ENCODE data around the gene ABCG5. TPM values are rescaled to one million over a fixed set of nuclear protein-coding genes. Genes with fewer than 3 reads are reported as not detected.

Gene ABCG5
- total RNA-seq, 1 donor = not detected

DNA sequence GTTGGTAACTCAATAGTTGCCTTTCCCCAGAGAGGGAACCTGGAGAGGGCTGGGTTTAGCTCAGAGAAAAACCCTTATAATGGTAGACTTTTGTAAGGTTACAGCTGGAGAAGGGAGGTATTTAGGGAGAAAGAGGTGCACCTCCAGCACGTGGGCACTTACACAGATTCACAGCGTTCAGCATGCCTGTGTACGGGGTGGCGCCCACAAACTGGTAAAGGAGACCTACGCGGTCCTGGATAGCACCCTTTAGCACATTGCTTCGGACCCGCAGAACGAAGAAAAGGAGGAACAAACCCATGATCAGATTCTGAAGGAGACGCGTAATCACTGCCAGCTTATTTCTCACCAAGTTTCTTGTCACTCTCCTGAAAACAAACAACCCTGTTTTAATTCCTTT, 14.9 kb downstream of the ABCG5 start:
- Histone ChIP-seq H3K27ac (ENCODE audit: low read depth, low read length) (no peak overlapping the region), H3K36me3 (ENCODE audit: insufficient read depth, low read length) (no peaks in the 10 kb centered on the region), H3K4me3 (ENCODE audit: insufficient read depth, low read length) (no peak overlapping the region), H3K27me3 (ENCODE audit: insufficient read depth, low read length) (peaks cover 16% of the 10 kb centered on the region), H4K20me1 (ENCODE audit: insufficient read depth, low read length) (no peaks in the 10 kb centered on the region), H3K9me3 (ENCODE audit: low read depth, low read length) (no peaks in the 10 kb centered on the region), H3K4me2 (ENCODE audit: insufficient read depth, low read length) (no peak overlapping the region), H3K4me1 (ENCODE audit: insufficient read depth, low read length) (no peaks in the 10 kb centered on the region), H2AFZ (ENCODE audit: low read length) (no peak overlapping the region), H3K79me2 (ENCODE audit: insufficient read depth, low read length) (no peaks in the 10 kb centered on the region)
- TF ChIP-seq, protein P1, sequence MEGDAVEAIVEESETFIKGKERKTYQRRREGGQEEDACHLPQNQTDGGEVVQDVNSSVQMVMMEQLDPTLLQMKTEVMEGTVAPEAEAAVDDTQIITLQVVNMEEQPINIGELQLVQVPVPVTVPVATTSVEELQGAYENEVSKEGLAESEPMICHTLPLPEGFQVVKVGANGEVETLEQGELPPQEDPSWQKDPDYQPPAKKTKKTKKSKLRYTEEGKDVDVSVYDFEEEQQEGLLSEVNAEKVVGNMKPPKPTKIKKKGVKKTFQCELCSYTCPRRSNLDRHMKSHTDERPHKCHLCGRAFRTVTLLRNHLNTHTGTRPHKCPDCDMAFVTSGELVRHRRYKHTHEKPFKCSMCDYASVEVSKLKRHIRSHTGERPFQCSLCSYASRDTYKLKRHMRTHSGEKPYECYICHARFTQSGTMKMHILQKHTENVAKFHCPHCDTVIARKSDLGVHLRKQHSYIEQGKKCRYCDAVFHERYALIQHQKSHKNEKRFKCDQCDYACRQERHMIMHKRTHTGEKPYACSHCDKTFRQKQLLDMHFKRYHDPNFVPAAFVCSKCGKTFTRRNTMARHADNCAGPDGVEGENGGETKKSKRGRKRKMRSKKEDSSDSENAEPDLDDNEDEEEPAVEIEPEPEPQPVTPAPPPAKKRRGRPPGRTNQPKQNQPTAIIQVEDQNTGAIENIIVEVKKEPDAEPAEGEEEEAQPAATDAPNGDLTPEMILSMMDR (IDR thresholded peaks at IDR 0.05; ENCODE audit: extremely low read depth, low read depth, low read length) = no peak
- no peak for DNase-seq (ENCODE audit: insufficient read length, low spot score, missing footprints)

DNA sequence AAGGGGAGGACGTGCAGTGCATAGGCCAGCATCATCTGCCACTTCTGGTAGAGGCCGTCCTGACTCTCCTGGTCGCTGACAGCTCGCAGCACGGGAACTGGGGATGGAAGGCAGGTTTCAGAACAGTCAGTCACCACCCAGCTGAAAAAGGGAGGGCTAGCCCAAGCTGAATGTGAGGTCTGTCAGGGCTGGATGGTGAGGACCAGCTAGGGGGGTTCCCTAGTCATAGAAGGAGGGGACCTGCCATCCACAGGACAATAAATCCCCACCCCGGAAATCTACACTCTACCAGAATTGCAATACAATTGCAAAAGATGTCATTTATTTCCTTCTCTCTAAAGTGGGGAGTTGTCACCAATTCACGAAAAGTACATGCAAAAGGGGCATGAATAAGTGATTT, 15.8 kb downstream of the ABCG5 start:
- TF ChIP-seq, protein P1 (IDR thresholded peaks at IDR 0.05; ENCODE audit: extremely low read depth, low read depth, low read length) = no peak
- no peaks in the 10 kb centered on the region for H3K9me3 ChIP-seq (ENCODE audit: low read depth, low read length)
- peaks cover 16% of the 10 kb centered on the region for H3K27me3 ChIP-seq (ENCODE audit: insufficient read depth, low read length)
- no peak overlapping the region for H3K4me3 ChIP-seq (ENCODE audit: insufficient read depth, low read length)
- no peak overlapping the region for H2AFZ ChIP-seq (ENCODE audit: low read length)
- H3K4me2 ChIP-seq (ENCODE audit: insufficient read depth, low read length) = no peak overlapping the region
- no peak for DNase-seq (ENCODE audit: insufficient read length, low spot score, missing footprints)
- no peaks in the 10 kb centered on the region for H3K79me2 ChIP-seq (ENCODE audit: insufficient read depth, low read length)
- no peaks in the 10 kb centered on the region for H4K20me1 ChIP-seq (ENCODE audit: insufficient read depth, low read length)
- H3K4me1 ChIP-seq (ENCODE audit: insufficient read depth, low read length) = no peaks in the 10 kb centered on the region
- no peaks in the 10 kb centered on the region for H3K36me3 ChIP-seq (ENCODE audit: insufficient read depth, low read length)
- H3K27ac ChIP-seq (ENCODE audit: low read depth, low read length) = no peak overlapping the region

DNA sequence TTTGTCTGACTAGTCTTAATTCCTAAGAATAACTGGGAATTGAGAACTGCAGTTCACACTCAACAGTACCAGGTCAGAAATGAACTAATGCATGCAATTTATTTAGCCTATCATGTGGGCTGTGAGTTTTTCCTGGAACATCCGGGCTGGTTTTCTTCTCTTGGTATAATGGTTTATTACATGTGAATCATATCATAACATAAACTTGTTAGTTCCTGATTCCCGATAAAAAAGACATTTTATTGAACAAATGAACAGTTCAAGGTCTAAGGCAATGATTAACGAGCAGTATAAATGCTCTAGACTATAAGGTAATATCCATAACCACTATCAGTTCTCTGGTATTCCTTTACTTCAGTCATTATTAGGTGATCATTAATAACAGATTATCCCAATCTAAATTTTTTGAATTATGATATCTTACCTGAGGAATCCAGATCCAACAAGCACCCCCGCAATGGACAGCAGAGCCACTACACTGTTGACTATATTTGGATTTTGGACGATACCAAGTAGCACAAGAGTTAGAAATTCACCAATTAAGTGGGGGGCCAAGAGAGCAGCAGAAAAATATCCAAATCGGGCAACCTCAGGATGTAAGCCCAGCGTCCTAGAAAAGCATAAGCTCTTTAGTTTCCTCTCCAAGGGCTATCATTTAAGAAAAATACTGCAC, 19.0 kb downstream of the ABCG5 start:
- no peak for DNase-seq (ENCODE audit: insufficient read length, low spot score, missing footprints)
- no peaks in the 10 kb centered on the region for H3K79me2 ChIP-seq (ENCODE audit: insufficient read depth, low read length)
- no peak overlapping the region for H3K4me2 ChIP-seq (ENCODE audit: insufficient read depth, low read length)
- H3K27me3 ChIP-seq (ENCODE audit: insufficient read depth, low read length) = peaks cover 16% of the 10 kb centered on the region
- no peaks in the 10 kb centered on the region for H4K20me1 ChIP-seq (ENCODE audit: insufficient read depth, low read length)
- TF ChIP-seq, protein P1 (IDR thresholded peaks at IDR 0.05; ENCODE audit: extremely low read depth, low read depth, low read length) = no peak
- H3K9me3 ChIP-seq (ENCODE audit: low read depth, low read length) = no peaks in the 10 kb centered on the region
- no peaks in the 10 kb centered on the region for H3K4me1 ChIP-seq (ENCODE audit: insufficient read depth, low read length)
- no peak overlapping the region for H3K27ac ChIP-seq (ENCODE audit: low read depth, low read length)
- H3K36me3 ChIP-seq (ENCODE audit: insufficient read depth, low read length) = no peaks in the 10 kb centered on the region
- no peak overlapping the region for H2AFZ ChIP-seq (ENCODE audit: low read length)
- H3K4me3 ChIP-seq (ENCODE audit: insufficient read depth, low read length) = no peak overlapping the region

DNA sequence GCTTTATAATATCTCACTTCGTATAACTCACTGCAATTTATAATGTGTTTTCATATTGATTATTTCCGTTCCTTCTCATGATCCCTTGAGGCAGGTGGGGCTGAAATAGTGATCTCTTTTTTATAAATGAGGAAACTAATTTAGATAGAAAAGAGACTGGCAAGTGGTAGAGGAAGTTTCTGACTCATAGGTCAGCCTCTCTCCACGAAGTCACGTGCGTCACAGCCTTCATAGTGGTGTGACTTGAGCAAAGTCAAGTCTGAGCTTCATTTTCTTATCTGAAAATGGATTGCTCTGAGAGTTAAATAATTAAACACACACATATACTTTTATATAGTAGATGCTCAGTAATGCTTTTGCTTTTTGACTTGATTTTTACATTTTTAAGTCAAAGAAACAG, 19.9 kb downstream of the ABCG5 start:
- no peaks in the 10 kb centered on the region for H3K79me2 ChIP-seq (ENCODE audit: insufficient read depth, low read length)

More for the DNA sequence above, 19.9 kb downstream of the ABCG5 start:
- Histone ChIP-seq H3K27me3 (ENCODE audit: insufficient read depth, low read length) (peaks cover 16% of the 10 kb centered on the region), H3K36me3 (ENCODE audit: insufficient read depth, low read length) (no peaks in the 10 kb centered on the region), H3K4me3 (ENCODE audit: insufficient read depth, low read length) (no peak overlapping the region), H3K27ac (ENCODE audit: low read depth, low read length) (no peak overlapping the region), H3K9me3 (ENCODE audit: low read depth, low read length) (no peaks in the 10 kb centered on the region), H3K4me1 (ENCODE audit: insufficient read depth, low read length) (no peaks in the 10 kb centered on the region), H4K20me1 (ENCODE audit: insufficient read depth, low read length) (no peaks in the 10 kb centered on the region), H2AFZ (ENCODE audit: low read length) (no peak overlapping the region), H3K4me2 (ENCODE audit: insufficient read depth, low read length) (no peak overlapping the region)
- no peak for DNase-seq (ENCODE audit: insufficient read length, low spot score, missing footprints)
- TF ChIP-seq, protein P1 (IDR thresholded peaks at IDR 0.05; ENCODE audit: extremely low read depth, low read depth, low read length) = no peak

All from osteoblast (primary cell).